ENCODE data around the gene CAMK2A.

- no peak for TF ChIP-seq EZH2phosphoT487 (IDR thresholded peaks at IDR 0.05; ENCODE audit: low read depth, severe bottlenecking, unreplicated experiment)
- no peak for TF ChIP-seq CTCF (IDR thresholded peaks at IDR 0.05; ENCODE audit: poor library complexity)
- TF ChIP-seq EZH2 (IDR thresholded peaks at IDR 0.05; ENCODE audit: borderline replicate concordance) = no peak
Measured at GRCh38 chr5:150204590-150204960, 85.0 kb downstream of the CAMK2A start.
